K562 (cell line): ENCODE measurements around the gene MAST1. TPM values are rescaled to one million over a fixed set of nuclear protein-coding genes. Genes with fewer than 3 reads are reported as not detected.

Experiments
- ATAC-seq: fragments of 200-7000 bp; cut with Tn5 transposase; 3 replicates; pipeline ENCODE4 v1.9.1; 2020; ENCODE audit warnings: moderate library complexity
- BruUV-seq: library from RNA; stranded (reverse); fragments of 400-500 nt; replicated peaks from 2 replicates; lab custom pipeline; 2021; lab: Mats Ljungman, UMichigan
- CTCF ChIA-PET: fragments of 300-600 bp; formaldehyde crosslinking; extraction: SDS; loops from one replicate; lab custom pipeline; 2021; ENCODE audit warnings: low intra/inter-chr PET ratio; lab: Yijun Ruan, JAX
- POLR2A ChIA-PET: fragments of 300-600, 350-650 bp; sonication (Branson Sonifier 250); formaldehyde crosslinking; extraction: SDS; loops from one replicate; lab custom pipeline; 2021; ENCODE audit warnings: antibody characterized with exemption, inconsistent platforms; lab: Yijun Ruan, JAX
- DNase-seq, 4 experiments: peaks; one replicate each; pipeline versions ENCODE4 v3.0.0 to v3.0.0-alpha.2; 2011 to 2018; ENCODE audit warnings: low spot score in 3 of 4, mixed read lengths in 3 of 4; ENCODE audit errors: extremely low read depth in 1 of 4
- FAIRE-seq: peaks from 2 replicates; lab custom pipeline; 2011; peaks lifted over from hg19 to GRCh38; lab: Jason Lieb, UNC
- H2AFZ ChIP-seq: 2 replicates; pipeline ENCODE4 v1.6.0; 2011; ENCODE audit warnings: low read depth, low read length, control low read depth, inconsistent platforms
- H3K27ac ChIP-seq: fragments of 200-600 bp; 3 replicates; pipeline ENCODE4 v1.8.0; 2011; ENCODE audit warnings: low read depth, mild to moderate bottlenecking, control low read depth, inconsistent platforms, low read length, moderate library complexity, mixed read lengths; ENCODE audit errors: extremely low read depth
- H3K27me3 ChIP-seq, 2 experiments: fragments of 300-600 bp in 1 of 2; 2 replicates in 1 of 2; 3 replicates in 1 of 2; pipeline versions ENCODE4 v1.6.0 to v1.8.0; 2011; ENCODE audit warnings: inconsistent platforms in 2 of 2, low read length in 2 of 2, mild to moderate bottlenecking in 1 of 2, mixed read lengths in 1 of 2, moderate library complexity in 1 of 2; ENCODE audit not compliant: control insufficient read depth in 2 of 2, insufficient read depth in 2 of 2
- H3K36me3 ChIP-seq: fragments of 300-600 bp; 3 replicates; pipeline ENCODE4 v1.8.0; 2011; ENCODE audit warnings: mild to moderate bottlenecking, low read length, inconsistent platforms; ENCODE audit not compliant: control insufficient read depth, insufficient read depth
- H3K4me1 ChIP-seq, 2 experiments: fragments of 200-600 bp in 1 of 2; replicated peaks in 1 of 2; 2 replicates in 1 of 2; 3 replicates in 1 of 2; pipeline versions ENCODE4 v1.5.1 to v1.8.0; 2011; ENCODE audit warnings: inconsistent platforms in 2 of 2, low read length in 2 of 2, mild to moderate bottlenecking in 1 of 2, mixed read lengths in 1 of 2, moderate library complexity in 1 of 2; ENCODE audit not compliant: control insufficient read depth in 2 of 2, insufficient read depth in 2 of 2
- H3K4me2 ChIP-seq: 2 replicates; pipeline ENCODE4 v1.6.1; 2011; ENCODE audit warnings: low read length, control low read depth, inconsistent platforms, mixed read lengths; ENCODE audit not compliant: insufficient read depth
- H3K4me3 ChIP-seq: fragments of 200-600 bp; sonication (generic), shearing (Covaris generic); 2 replicates; pipeline ENCODE4 v1.5.1; 2016; ENCODE audit warnings: control low read depth, inconsistent platforms
- H3K79me2 ChIP-seq: fragments of 200-600 bp; 3 replicates; pipeline ENCODE4 v1.8.0; 2011; ENCODE audit warnings: low read length, inconsistent platforms; ENCODE audit not compliant: control insufficient read depth, insufficient read depth
- H3K9ac ChIP-seq, 2 experiments: 2 replicates each; pipeline versions ENCODE4 v1.6.0 to v1.6.1; 2011; ENCODE audit warnings: low read depth in 2 of 2, low read length in 2 of 2, control low read depth in 1 of 2, inconsistent platforms in 1 of 2, mild to moderate bottlenecking in 1 of 2, mixed read lengths in 1 of 2; ENCODE audit not compliant: insufficient read depth in 1 of 2
- H3K9me1 ChIP-seq: one replicate; pipeline ENCODE4 v1.6.0; 2011; ENCODE audit warnings: inconsistent platforms, mild to moderate bottlenecking, low read length, moderate library complexity; ENCODE audit not compliant: control insufficient read depth, insufficient read depth
- H3K9me3 ChIP-seq: replicated peaks from 2 replicates; pipeline ENCODE4 v1.5.1; 2011; ENCODE audit warnings: low read depth, low read length, inconsistent platforms; ENCODE audit not compliant: control insufficient read depth, insufficient read depth
- H4K20me1 ChIP-seq: replicated peaks from 2 replicates; pipeline ENCODE4 v1.6.1; 2011; ENCODE audit warnings: low read length, inconsistent platforms, mixed read lengths; ENCODE audit not compliant: control insufficient read depth, insufficient read depth
- ARNT ChIP-seq, 2 experiments: fragments of 450-650 bp; IDR thresholded peaks; 2 replicates each; pipeline ENCODE4 v1.6.1; 2016; ENCODE audit warnings: mild to moderate bottlenecking in 1 of 2
- CBFA2T2 ChIP-seq: fragments of 450-650 bp; conservative IDR thresholded peaks from 2 replicates; pipeline ENCODE4 v1.6.1; 2017; ENCODE audit warnings: mild to moderate bottlenecking
- DPF2 ChIP-seq: fragments of 450-650 bp; IDR thresholded peaks from 2 replicates; pipeline ENCODE4 v1.6.1; 2016
- EP300 ChIP-seq: IDR thresholded peaks from 2 replicates; pipeline ENCODE4 v1.6.1; 2012; ENCODE audit warnings: low read length, improper control_type of control experiment
- FOXK1 ChIP-seq: sonication (generic); formaldehyde crosslinking; IDR thresholded peaks from 2 replicates; pipeline ENCODE4 v1.8.0; 2022; ENCODE audit warnings: missing genetic modification reagents, mild to moderate bottlenecking, borderline replicate concordance
- KLF10 ChIP-seq: fragments of 250-450 bp; sonication (Bioruptor Pico); IDR thresholded peaks from 2 replicates; pipeline ENCODE4 v1.6.1; 2021; ENCODE audit warnings: matching md5 sums
- PHB ChIP-seq: fragments of 250-450 bp; sonication (Bioruptor Pico); IDR thresholded peaks from 2 replicates; pipeline ENCODE4 v1.5.0; 2021
- RBFOX2 ChIP-seq: fragments of 200-400 bp; formaldehyde crosslinking; IDR thresholded peaks from 2 replicates; pipeline ENCODE4 v1.6.1; 2017; ENCODE audit warnings: low read depth, mild to moderate bottlenecking, low read length, moderate library complexity
- RBM17 ChIP-seq: fragments of 200-400 bp; formaldehyde crosslinking; IDR thresholded peaks from 2 replicates; pipeline ENCODE4 v1.6.1; 2017; ENCODE audit warnings: low read depth, mild to moderate bottlenecking, low read length, borderline replicate concordance
- SPI1 ChIP-seq: IDR thresholded peaks from 2 replicates; pipeline ENCODE4 v1.6.1; 2011; ENCODE audit warnings: low read depth, low read length, control low read depth, borderline replicate concordance
- TCF3 ChIP-seq: sonication (generic); formaldehyde crosslinking; IDR thresholded peaks from 2 replicates; pipeline ENCODE4 v1.4.0; 2020; ENCODE audit warnings: mild to moderate bottlenecking, missing genetic modification reagents
- WGBS: fragments of 100-300 bp; shearing (Covaris generic); methylation state at CpG from one replicate; pipeline ENCODE4 v1.1.6; 2016; ENCODE audit warnings: low coverage, mixed read lengths; ENCODE audit not compliant: insufficient coverage; ENCODE audit errors: missing lambda C conversion rate; 5-methylcytosine and 5-hydroxymethylcytosine counted together
- in situ Hi-C: fragments of 300-500 bp; cut with MboI; formaldehyde crosslinking; loops from 4 replicates; pipeline ENCODE4 v1.15.0; 2018; ENCODE audit warnings: inconsistent platforms, mixed read lengths
- intact Hi-C: fragments of 100-400 bp; cut with micrococcal nuclease; formaldehyde crosslinking; loops from 2 replicates; pipeline ENCODE4 v1.14.2; 2022
- polyA plus RNA-seq, 8 experiments: library from polyadenylated mRNA; depleted of rRNA in 4 of 8; stranded (reverse) in 5 of 8; unstranded in 3 of 8; fragments of >200 nt; fragmentation: Nextera tagmentation in 2 of 8; fragmentation: Illumina TruSeq in 1 of 8; extraction: Ambion mirVana in 2 of 8; extraction: Trizol in 1 of 8; gene quantifications; 2 replicates each; pipeline versions ENCODE4 v1.2.1 to v1.2.3, GENCODE V29; 2011 to 2014; ENCODE audit warnings: inconsistent platforms in 1 of 8, missing spikeins in 1 of 8
- total RNA-seq, 7 experiments: library from RNA; depleted of rRNA in 6 of 7; stranded (reverse); fragments of >200 nt in 6 of 7; fragmentation: Illumina TruSeq in 2 of 7; extraction: Trizol in 2 of 7; gene quantifications; 2 replicates each; pipeline versions ENCODE4 v1.2.1 to v1.2.3, GENCODE V29; 2011 to 2021; ENCODE audit warnings: low replicate concordance in 1 of 7
- TF ChIP-seq, protein P1 (sequence below): fragments of 450-650 bp; IDR thresholded peaks from 2 replicates; pipeline ENCODE4 v1.6.1; 2014; ENCODE audit warnings: low read depth, mild to moderate bottlenecking, moderate library complexity, borderline replicate concordance
- TF ChIP-seq, protein P2 (sequence below): fragments of 450-650 bp; IDR thresholded peaks from 2 replicates; pipeline ENCODE4 v1.7.1; 2018; ENCODE audit warnings: mild to moderate bottlenecking, low read depth; ENCODE audit not compliant: partially characterized antibody

MAST1 gene
- total and polyA plus RNA-seq, 9 of the 15 experiments (the other 6 are each of a cell fraction or from before 2014, with no cell fraction given), result 0.48 to 10.3 (median 3.9) TPM

DNA sequence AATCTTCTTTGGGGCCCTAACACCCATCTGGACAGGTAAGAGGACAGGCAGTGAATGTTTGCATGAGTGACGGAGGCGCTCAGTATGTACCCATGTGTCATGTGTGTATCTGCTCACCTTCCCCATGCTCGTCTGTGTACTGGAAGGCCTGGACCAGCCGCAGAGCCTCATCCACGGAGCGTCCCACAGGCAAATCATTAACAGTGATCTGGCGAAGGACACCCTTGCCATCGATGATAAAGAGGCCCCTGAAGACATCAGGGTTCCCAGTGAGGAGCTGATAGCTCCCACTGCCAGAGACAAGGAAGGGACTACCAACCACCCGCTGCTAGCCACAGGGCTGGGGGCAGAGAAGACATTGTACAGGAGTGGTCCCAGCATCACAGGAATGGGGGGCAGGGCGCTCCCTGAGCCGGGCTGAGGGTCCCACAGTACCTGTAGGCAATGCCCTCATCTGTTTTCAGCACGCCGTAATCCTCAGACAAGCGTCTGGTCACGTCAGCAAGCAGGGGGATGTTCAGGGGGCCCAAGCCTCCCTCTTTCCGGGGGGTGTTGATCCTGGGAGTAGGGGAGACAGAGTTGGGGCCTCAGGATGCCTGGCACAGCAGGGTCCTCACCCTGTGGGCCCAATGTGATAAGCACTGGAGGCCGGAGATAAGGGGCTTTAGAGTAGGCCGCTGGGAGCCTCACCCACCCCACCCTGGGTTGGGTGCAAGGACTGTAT, 38.4 kb upstream of the MAST1 start:
- peak overlapping the region; percentile 82 for H3K4me2 ChIP-seq
- FAIRE-seq (no peak), ATAC-seq (no peak), DNase-seq (peak in 2 of 4 experiments; percentile 9 to 56)
- H4K20me1 ChIP-seq, result no peaks in the 10 kb centered on the region
- intact Hi-C loops (loop anchor here (10.0 kb wide), 1 partner anchor 235 kb away; no protein-coding TSS in a partner anchor), in situ Hi-C loops (loop anchor here (5.0 kb wide), 1 partner anchor 88 kb away; no protein-coding TSS in a partner anchor)
- H3K9me1 ChIP-seq, result no peaks in the 10 kb centered on the region
- peak overlapping the region; percentile 90 to 96; a peak in 3 of 4 replicates for H3K9ac ChIP-seq
- no peaks in the 10 kb centered on the region for H3K9me3 ChIP-seq
- peaks cover 30% of the 10 kb centered on the region for H3K79me2 ChIP-seq
- H3K36me3 ChIP-seq, result peaks cover 33% of the 10 kb centered on the region; the same call in 2 of the 3 replicates
- peak overlapping the region; percentile 90; the same call in 2 of the 3 replicates for H3K27ac ChIP-seq
- H3K4me3 ChIP-seq, result peak overlapping the region; percentile 76
- no peaks in the 10 kb centered on the region for H3K27me3 ChIP-seq
- no TSS peak for BruUV-seq
- CTCF ChIA-PET, result interaction anchor here (0.6 kb wide), 1 partner anchor 56 kb away, joined by 3 read pairs; no protein-coding TSS in a partner anchor
- WGBS, result 57% methylated on average over 18 of the region's 18 CpGs
- POLR2A ChIA-PET, result interaction anchor here (0.6 to 2.7 kb wide), 5 partner anchors 8 to 320 kb away, joined by 3 to 12 read pairs (median 3); partner anchors contain the start of gene JUNB
- H3K4me1 ChIP-seq, result peaks cover 35 to 57% of the 10 kb centered on the region in 2 experiments; a peak in 4 of 5 replicates
- H2AFZ ChIP-seq, result no peak overlapping the region
- TF ChIP-seq RBM17 (no peak), PHB (CRISPR knock-in tag) (no peak), KLF10 (CRISPR knock-in tag) (no peak), CBFA2T2 (peak; percentile 35; the same call in 1 of the 2 replicates), TCF3 (CRISPR knock-in tag) (peak; percentile 27; the same call in 1 of the 2 replicates), RBFOX2 (peak; percentile 34; the same call in 1 of the 2 replicates), ARNT (IDR thresholded peaks at IDR 0.05) (no peak), SPI1 (no peak), EP300 (peak; percentile 7; the same call in 1 of the 2 replicates), DPF2 (peak; percentile 31; the same call in 1 of the 2 replicates), FOXK1 (CRISPR knock-in tag) (0 out of 2 replicates have a peak, but pooled peaks have one; percentile 58)
- TF ChIP-seq, protein P1, sequence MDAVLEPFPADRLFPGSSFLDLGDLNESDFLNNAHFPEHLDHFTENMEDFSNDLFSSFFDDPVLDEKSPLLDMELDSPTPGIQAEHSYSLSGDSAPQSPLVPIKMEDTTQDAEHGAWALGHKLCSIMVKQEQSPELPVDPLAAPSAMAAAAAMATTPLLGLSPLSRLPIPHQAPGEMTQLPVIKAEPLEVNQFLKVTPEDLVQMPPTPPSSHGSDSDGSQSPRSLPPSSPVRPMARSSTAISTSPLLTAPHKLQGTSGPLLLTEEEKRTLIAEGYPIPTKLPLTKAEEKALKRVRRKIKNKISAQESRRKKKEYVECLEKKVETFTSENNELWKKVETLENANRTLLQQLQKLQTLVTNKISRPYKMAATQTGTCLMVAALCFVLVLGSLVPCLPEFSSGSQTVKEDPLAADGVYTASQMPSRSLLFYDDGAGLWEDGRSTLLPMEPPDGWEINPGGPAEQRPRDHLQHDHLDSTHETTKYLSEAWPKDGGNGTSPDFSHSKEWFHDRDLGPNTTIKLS, result no peak
- TF ChIP-seq, protein P2, sequence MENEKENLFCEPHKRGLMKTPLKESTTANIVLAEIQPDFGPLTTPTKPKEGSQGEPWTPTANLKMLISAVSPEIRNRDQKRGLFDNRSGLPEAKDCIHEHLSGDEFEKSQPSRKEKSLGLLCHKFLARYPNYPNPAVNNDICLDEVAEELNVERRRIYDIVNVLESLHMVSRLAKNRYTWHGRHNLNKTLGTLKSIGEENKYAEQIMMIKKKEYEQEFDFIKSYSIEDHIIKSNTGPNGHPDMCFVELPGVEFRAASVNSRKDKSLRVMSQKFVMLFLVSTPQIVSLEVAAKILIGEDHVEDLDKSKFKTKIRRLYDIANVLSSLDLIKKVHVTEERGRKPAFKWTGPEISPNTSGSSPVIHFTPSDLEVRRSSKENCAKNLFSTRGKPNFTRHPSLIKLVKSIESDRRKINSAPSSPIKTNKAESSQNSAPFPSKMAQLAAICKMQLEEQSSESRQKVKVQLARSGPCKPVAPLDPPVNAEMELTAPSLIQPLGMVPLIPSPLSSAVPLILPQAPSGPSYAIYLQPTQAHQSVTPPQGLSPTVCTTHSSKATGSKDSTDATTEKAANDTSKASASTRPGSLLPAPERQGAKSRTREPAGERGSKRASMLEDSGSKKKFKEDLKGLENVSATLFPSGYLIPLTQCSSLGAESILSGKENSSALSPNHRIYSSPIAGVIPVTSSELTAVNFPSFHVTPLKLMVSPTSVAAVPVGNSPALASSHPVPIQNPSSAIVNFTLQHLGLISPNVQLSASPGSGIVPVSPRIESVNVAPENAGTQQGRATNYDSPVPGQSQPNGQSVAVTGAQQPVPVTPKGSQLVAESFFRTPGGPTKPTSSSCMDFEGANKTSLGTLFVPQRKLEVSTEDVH, result no peak
